Epithelial cell of prostate (primary cell): Measurements from ENCODE around the gene STXBP5L.
"Not testable (repeated sequence)": the region's sequence is repeated elsewhere in the genome, so short reads cannot be mapped to it uniquely, and the experiment has no call there.

Experiments
- DNase-seq: peaks from one replicate; pipeline ENCODE4 v3.0.0-alpha.2; 2011; ENCODE audit warnings: low read depth, low spot score
- H3K27ac ChIP-seq: fragments of 450-650 bp; 2 replicates; pipeline ENCODE4 v1.5.1; 2017; ENCODE audit warnings: mild to moderate bottlenecking

STXBP5L gene

DNA sequence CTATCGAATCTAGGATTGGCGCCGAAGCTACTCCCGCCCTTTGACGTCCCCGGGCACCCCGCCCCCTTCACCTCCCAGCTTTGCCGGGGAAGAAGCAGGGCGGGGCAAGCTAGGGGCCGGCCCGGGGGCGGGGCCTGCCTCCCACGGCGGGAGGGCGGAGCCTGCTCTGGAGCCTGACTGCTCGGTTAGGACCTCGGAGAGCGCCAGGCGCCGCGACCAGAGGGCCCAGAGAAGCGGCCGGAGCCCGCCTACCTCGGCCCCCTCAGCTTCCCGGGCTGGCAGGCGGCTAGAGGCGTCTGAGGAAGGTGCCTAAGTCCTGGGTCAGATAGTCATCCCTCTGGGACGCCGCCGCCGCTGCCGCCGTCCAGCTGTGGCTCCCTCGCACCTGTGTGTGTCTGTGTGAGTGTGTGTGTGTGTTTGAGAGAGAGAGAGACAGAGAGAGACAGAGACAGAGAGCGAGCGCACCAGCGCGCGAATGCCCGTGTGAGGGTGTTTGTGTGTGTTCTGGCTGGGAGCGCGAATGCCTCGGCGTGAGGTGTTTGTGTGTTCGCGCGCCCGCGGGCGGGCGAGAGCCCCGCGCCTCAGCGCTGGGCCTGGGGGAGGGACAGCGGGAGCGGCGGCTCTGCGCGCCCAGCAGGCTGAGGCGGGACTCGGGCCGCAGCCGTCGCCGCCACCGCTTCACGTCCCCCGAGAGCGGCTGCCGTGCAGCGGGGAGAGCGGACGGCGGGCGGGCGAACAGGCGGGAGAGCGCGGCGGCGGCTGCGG is at the start of gene STXBP5L:
TSS of gene STXBP5L (plus strand) at position 176 of the 765 bp plus-strand sequence. CDS start 1,374 bp downstream, outside the sequence.
- H3K27ac ChIP-seq: no peak within 1 kb of the TSS
- no peak for DNase-seq

DNA sequence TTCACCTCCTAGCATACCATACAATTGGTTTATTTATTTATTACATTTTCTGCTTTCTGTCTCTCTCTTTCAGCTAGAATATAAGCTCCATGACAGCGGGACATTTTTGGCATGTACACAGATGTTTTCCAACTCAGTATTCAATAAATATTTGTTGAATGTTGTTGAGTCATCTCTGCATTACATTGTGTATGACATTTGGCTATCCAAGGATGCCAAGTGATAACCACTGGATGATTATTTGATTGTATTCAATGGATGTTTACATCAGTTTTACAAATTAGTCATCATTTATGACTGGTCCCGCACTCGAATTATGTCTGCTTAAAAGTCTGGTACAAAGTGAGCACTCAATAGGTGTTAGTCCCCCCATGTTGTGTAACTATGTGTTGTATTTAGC is 49.5 kb upstream of the STXBP5L start:
- no peak for DNase-seq
- no peak overlapping the region for H3K27ac ChIP-seq

DNA sequence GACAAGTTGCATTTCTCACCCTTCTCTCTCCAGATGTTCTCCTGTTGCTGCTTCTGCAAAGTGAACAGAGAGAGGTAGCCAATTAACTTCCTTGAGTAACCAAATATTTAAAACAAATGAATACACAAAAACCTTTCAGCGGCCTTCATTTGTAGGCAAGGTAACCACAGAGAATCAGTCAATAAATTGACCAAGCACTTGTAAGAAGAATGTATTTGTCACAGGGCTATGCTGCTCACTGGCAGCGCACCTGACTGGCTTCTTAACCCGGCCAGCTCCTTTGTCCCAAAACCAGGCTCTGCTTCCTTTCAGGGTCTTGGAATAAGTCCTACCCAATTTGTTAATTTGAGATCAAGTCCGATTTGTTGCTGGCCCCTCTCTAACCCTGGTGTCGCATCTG is 43.5 kb upstream of the STXBP5L start:
- no peak overlapping the region for H3K27ac ChIP-seq
- no peak for DNase-seq

DNA sequence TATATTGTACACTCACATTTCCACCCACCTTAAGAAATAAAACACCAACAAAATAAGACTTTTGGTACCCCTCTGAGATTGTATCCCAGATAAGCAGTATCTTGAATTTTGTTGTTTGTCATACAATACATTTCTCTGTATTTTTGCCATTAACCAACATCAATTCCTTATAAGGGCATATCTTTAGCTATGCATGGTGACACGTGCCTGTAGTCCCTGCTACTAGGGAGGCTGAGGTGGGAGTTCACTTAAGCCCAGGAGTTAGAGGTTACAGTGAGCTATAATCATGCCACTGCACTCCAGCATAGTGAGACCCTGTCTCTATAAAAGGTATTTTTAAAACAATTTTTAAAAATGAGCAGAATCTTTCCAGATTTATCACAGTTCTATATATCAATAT is 32.5 kb upstream of the STXBP5L start:
- no peak overlapping the region for H3K27ac ChIP-seq
- no peak for DNase-seq

DNA sequence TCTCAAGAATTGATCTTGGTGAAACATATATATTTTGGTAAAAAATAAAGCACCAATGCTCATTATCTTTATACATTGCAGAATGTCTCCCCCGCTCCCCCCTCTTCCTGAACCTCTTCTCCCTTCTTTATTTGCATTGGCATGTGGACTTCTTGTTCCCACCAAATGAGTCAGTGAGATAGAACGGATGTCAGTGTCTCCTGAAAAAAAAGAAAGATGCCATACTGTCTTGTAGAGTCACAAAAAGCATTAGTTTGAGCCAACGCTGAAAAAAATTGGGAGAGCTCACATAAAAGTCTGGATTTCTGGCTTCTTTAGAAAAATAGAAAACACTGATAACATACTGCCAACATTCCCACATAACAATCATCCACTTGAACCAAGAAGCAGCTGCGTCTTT is 32.0 kb upstream of the STXBP5L start:
- H3K27ac ChIP-seq: no peak overlapping the region
- no peak for DNase-seq

DNA sequence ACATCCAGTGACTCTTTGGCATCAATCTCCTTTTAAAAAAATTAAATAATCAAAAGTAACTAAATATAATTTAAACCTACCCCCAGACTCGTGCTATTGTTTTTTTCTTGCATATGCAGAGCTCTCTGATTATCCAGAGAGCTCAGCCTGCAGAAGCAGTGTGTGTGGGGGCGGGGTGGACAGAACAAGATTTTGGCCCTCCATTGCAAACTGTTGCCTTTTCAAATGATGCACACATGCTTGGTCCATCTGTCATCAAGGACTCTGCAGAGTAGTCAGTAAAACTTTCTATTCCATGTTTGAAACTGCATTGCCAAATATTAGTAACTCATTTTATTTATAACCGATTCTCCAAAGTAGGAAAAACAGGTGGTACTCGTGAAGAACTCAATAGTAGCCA is 28.6 kb upstream of the STXBP5L start:
- no peak overlapping the region for H3K27ac ChIP-seq

DNA sequence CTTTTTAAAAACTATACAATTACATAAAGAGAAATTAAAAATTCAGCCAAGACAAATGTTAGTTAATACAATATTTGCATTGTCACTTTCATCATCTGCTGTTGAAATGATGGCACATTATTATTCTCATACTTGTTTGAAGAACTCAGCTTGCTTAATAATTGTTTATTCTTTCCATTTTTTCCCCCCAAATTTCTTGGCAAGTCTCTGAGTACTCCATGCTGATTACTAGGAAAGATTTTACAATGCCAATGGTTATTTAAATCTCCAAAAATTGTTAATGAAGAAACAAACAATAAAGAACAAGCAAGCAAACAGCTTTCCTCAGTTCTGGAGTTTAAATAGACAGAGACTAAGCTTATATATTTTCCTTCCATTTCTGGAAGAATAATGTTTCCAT is 15.1 kb upstream of the STXBP5L start:
- no peak overlapping the region for H3K27ac ChIP-seq

More for the DNA sequence above, 28.6 kb upstream of the STXBP5L start:
- no peak for DNase-seq

DNA sequence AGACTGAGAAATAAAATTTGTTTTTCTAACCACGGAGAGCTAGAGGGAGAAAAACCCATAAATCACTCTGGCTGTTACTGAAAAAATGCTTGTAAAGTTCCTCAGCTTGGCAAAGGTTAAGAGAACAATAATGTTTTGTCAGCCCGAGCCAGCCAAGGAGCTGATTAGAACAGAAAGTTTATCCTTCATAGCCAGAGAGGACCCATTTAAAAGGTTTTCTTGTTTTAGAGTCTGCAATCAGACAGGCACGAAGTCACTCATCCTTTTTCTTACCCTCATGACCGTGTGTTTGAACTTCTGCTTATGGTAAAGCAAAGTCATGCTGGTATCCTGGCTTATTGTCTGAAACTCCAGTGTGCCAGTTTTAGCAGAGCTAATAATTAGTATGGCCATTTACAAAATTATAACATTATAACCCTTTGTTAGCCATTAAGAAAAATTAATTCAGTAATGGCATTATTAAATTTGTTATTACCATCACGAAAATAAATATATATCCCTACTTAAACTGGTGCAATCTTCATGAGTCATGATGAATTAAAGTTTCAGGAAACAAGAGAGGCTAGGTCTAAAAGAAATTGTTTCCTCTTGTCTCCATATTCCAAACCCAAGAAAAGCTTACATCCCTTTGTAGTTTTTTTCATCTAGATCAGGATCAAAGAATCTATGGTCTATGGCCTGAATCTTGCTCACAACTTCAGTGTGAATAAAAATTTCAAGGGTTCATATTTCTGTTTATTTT is 13.5 kb upstream of the STXBP5L start:
- DNase-seq: no peak
- peak overlapping the region; percentile 28 for H3K27ac ChIP-seq

More for the DNA sequence above, 15.1 kb upstream of the STXBP5L start:
- no peak for DNase-seq

DNA sequence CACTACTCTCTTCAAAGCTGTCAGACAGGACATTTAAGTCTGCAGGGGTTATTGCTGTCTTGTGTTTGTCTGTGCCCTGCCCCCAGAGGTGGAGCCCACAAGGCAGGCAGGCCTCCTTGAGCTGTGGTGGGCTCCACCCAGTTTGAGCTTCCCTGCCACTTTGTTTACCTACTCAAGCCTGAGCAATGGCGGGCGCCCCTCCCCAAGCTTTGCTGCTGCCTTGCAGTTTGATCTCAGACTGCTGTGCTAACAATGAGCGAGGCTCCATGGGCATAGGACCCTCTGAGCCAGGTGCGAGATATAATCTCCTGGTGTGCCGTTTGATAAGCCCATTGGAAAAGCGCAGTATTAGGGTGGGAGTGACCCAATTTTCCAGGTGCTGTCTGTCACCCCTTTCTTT is 6.3 kb upstream of the STXBP5L start:
- not testable (repeated sequence) for H3K27ac ChIP-seq, DNase-seq

DNA sequence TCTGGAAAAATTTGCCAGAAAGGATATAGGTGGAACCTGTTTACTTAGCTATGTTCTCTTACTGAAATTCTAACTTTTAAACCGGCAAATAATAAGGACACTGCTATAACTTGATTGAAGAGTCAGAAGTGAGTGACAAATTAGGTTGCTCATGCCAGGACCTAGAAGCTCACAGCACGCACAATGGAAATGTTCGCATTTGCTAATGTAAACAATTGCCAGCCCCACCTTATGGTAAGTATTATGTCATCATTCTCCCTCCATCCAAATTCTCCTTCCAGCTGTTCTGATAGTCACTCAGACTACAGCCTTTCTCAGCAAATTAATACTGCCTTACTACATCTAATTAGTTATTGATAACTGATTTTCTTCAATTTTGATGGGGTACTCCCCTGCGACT is 4.8 kb upstream of the STXBP5L start:
- H3K27ac ChIP-seq: no peak overlapping the region
- no peak for DNase-seq

DNA sequence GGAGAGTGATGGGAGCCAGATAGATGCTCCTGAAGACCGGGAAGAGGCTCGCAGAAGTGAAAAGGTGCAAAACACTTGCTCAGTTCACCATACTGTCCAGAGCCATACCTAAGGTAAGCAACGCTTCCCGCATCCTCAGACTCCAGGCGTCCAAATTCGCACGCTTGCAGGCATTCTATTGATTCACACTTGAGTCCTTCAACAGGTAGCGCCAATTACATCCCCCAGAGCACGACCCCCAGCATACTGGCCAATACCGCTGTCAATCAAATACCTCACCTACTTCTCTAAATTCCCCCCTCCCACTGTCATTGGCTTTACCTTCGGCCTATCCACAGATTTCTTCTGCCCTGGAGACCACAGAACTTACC is 361 bp upstream of the STXBP5L start:
- no peak for DNase-seq
- no peak overlapping the region for H3K27ac ChIP-seq

DNA sequence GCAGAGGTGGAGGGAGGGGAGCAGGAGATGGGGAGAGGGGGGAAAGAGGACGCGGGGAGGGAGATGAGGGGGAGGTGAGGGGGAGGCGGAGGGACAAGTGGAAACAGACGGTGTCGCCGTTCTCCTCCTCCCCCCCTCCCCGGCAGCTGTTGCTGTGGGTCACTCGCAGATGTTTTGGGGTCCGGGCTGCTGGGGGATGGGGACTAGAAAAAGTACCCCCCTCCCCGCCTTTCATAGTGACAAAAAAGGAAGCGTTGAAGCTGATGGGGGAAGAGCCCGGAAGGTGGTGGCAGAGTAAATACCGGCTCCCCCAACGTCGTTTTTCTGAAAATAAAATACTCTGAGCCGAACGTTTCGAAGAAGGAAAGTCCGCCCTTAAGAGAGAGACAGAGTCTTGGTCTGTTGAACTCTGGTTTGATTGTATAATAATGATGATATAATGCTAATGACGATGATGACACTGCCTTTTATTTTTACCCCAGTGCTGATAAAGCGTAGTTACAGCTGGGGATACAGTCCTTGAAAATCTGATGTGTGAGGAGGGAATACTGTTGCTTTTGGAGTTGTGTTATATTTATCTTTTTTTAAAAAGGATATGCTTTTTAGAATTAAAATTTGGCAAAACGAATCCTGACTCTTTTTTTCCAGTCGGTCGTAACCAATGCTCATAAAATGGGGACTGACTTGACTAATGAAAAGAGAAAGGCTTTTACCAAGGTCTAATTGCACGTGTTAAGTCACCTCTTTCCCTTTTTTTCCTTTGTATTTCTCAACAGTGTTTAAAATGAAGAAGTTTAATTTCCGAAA is 993 bp downstream of the STXBP5L start:
- H3K27ac ChIP-seq: no peak overlapping the region
- no peak for DNase-seq

DNA sequence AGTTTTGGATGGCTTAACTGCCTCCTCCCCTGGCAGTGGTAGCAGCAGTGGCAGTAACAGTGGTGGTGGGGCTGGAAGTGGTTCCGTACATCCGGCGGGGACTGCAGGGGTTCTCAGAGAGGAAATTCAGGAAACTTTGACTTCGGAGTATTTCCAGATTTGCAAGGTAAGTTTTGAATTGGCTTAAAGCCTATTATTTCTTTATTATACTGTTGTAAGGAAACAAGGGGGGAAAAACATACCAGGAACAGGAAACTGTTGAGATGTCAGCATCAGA is 1.5 kb downstream of the STXBP5L start:
- no peak for DNase-seq
- H3K27ac ChIP-seq: no peak overlapping the region

DNA sequence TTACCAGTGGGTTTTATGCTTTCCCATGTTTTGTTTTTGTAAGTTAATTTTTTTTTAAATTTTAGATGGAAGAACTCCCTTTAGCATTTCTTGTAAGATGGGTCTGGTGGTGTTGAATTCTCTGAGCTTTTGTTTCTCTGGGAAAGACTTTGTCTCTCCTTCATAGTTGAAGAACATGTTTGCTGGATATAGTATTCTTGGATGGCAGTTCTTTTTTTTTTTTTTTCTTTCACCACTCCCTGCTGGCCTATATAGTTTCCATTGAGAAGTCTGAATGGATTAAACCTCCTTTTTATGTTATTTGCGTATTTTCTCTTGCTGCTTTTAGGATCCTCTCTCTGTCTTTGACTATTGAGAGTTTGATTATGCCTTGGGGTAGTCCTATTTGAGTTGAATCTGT is 18.1 kb downstream of the STXBP5L start:
- no peak overlapping the region for H3K27ac ChIP-seq
- no peak for DNase-seq

DNA sequence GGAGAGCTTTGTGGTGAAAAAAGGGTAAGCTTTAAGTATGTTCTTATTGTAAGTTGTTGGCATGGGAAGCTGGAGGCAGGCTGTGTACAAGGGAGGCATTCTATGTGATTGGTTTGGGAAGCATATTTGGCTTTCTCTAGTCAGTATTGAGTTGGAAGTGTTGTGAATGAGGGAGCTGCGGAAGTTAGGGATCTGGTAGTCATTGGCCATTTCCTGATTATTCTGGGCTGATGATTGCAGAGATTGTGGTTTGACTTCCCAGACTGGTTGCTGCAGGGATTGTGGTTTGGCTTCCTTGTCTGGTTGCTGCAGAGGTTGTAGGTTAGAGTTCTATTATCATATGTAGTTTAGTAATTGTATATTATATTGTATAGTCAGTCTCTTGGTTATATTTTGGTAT is 21.0 kb downstream of the STXBP5L start:
- H3K27ac ChIP-seq: no peak overlapping the region

DNA sequence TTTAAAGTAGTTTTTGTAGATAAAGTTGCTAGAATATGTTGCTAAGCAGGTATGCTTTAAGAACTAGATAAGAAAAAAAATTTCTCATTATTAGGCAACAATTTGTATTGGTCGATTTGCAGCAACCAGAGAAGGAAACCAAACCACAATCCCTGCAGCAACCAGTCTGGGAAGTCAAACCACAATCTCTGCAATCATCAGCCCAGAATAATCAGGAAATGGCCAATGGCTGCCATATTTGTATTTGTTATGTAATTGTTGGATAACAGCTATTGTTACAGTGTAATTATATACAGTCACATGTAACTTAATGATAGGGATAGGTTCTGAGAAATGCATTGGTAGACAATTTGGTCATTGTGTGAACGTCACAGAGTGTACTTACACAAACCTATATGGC is 23.6 kb downstream of the STXBP5L start:
- H3K27ac ChIP-seq: no peak overlapping the region
- no peak for DNase-seq

More for the DNA sequence above, 21.0 kb downstream of the STXBP5L start:
- DNase-seq: no peak

DNA sequence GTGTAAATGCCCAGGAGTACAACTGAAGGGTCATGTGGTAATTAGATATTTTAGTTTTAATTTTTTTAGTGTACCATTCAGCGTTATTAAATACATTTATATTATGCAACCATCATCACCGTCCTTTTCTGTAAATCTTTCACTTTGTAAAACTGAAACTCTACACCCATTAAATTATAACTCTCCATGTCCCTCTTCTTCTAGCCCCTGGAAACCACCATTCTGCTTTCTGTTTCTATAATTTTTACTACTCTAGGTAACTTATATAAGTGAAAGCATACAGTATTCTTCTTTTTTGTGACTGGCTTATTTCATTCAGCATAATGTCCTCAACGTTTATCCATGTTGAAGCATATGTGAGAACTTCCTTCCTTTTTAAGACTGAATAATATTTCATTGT is 48.1 kb downstream of the STXBP5L start:
- H3K27ac ChIP-seq: no peak overlapping the region
- no peak for DNase-seq

DNA sequence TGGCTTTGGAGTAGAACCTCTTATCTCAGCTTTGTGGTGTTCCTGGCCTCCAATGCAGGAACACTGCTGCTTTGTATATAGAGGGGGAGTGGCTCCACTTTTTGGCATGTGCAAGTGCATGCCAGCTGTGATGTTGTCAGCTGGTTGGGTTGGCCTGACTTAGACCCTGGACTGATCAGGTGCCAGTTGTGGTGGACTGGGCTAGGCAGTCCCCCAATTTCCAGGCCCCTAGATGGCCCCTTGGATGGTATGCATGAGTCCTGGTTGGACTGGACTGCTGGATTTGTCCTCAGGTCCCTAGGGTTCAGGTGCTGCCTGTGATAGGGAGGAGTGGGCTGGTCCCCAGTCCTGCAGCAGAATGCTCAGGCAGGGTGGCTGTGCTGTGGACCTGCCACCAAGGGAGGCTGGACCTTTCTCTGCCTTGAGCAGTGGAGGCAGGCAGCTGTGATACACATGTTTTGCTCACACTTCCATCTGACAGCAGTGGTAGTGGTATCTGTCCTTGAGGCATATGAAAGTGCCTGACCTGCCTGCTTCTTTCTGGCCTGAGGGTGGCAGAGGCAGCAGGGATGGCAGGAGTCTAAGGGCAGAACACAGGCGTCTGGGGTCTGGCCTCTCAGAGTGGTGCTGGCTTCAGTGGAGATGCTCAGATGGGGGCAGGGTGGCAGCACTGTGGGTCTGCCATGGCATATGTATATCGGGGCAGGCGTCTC is 74.8 kb downstream of the STXBP5L start:
- H3K27ac ChIP-seq: no peak overlapping the region
- DNase-seq: no peak

DNA sequence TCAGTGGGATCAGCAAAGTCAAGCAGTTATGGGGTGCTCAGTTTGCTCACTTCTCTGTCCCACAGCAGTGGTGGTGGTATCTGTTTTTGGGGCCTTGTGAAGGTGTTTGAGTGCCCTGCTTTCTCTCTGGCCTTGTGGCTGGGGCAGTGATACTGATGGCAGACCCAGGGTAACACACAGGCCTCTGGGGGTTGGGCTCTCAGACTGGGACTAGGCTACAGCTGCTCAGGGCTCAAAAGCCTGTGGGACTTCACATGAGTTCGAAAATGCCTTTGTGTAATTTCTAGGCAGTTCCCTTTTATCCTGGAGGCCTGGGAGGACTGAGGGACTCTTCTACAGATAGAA is 75.3 kb downstream of the STXBP5L start:
- no peak for DNase-seq
- no peak overlapping the region for H3K27ac ChIP-seq

DNA sequence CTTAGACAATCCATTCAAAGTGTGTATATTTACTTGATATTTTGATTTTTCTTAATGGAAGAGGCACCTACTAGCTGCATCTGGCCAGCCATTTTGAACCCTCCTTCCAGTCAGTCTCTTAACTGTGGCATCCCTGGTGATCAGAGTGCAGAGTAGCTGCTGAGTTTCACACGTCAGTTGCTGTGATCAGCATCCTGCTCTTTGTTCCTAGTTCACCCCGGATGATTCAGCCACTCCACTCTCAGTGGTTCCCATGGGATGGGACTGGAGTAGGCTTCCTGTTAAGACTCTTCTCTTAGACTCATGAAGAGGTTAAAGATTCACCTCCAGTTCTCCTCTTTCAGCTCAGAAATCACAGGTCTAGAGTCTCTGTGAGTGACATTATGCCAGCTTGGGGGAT is 75.8 kb downstream of the STXBP5L start:
- no peak overlapping the region for H3K27ac ChIP-seq

DNA sequence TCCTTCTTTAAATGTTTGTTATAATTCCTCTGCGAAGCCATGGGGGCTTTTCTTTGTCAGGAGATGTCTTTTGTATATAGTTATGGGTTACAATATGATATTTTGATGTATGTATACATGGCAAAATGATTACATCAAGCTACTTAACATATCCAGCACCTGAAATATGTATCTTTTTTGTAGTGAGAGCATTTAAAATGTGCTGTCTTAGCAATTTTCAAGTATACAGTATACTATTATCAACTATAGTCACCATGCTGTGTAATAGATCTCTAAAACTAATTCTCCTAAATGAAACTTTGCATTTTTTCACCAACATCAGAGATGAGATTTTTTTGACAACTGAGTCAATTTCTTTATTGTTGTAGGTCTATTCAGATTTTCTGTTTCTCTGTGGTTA is 77.2 kb downstream of the STXBP5L start:
- H3K27ac ChIP-seq: no peak overlapping the region
- no peak for DNase-seq

More for the DNA sequence above, 75.8 kb downstream of the STXBP5L start:
- no peak for DNase-seq
